Measurements from ENCODE around the gene LRRC8C.
"Not testable (repeated sequence)": the region's sequence is repeated elsewhere in the genome, so short reads cannot be mapped to it uniquely, and the experiment has no call there.

LRRC8C gene

GRCh38 chr1:89704014-89704413, 71.1 kb downstream of the LRRC8C start:
- DNase-seq (ENCODE audit: low spot score), result no peak

GRCh38 chr1:89704885-89705284, 72.0 kb downstream of the LRRC8C start:
- not testable (repeated sequence) for DNase-seq (ENCODE audit: low spot score)

- no peak for DNase-seq (ENCODE audit: low spot score)
Observed at GRCh38 chr1:89705901-89706699, 73.2 kb downstream of the LRRC8C start.

GRCh38 chr1:89706700-89707012, 73.7 kb downstream of the LRRC8C start:
- no peak for DNase-seq (ENCODE audit: low spot score)

GRCh38 chr1:89708751-89709375, 75.9 kb downstream of the LRRC8C start:
- no peak for DNase-seq (ENCODE audit: low spot score)

GRCh38 chr1:89710498-89711139, 77.7 kb downstream of the LRRC8C start:
- DNase-seq (ENCODE audit: low spot score), result no peak

- DNase-seq (ENCODE audit: low spot score), result no peak
Observed at GRCh38 chr1:89711140-89711778, 78.3 kb downstream of the LRRC8C start.

GRCh38 chr1:89712420-89712819, 79.5 kb downstream of the LRRC8C start:
- DNase-seq (ENCODE audit: low spot score), result no peak

- DNase-seq (ENCODE audit: low spot score), result no peak
Observed at GRCh38 chr1:89715677-89716076, 82.8 kb downstream of the LRRC8C start.

GRCh38 chr1:89719502-89720306, 86.8 kb downstream of the LRRC8C start:
- DNase-seq (ENCODE audit: low spot score), result peak; percentile 76

GRCh38 chr1:89720839-89721238, 87.9 kb downstream of the LRRC8C start:
- no peak for DNase-seq (ENCODE audit: low spot score)

- peak; percentile 82 for DNase-seq (ENCODE audit: low spot score)
Observed at GRCh38 chr1:89721351-89721750, 88.4 kb downstream of the LRRC8C start.

GRCh38 chr1:89723144-89723543, 90.2 kb downstream of the LRRC8C start:
- DNase-seq (ENCODE audit: low spot score), result no peak

- no peak for DNase-seq (ENCODE audit: low spot score)
Observed at GRCh38 chr1:89723863-89724262, 90.9 kb downstream of the LRRC8C start.

GRCh38 chr1:89724369-89725010, 91.6 kb downstream of the LRRC8C start:
- peak; percentile 68 for DNase-seq (ENCODE audit: low spot score)

GRCh38 chr1:89725011-89725370, 92.1 kb downstream of the LRRC8C start:
- peak; percentile 43 for DNase-seq (ENCODE audit: low spot score)

GRCh38 chr1:89725631-89726030, 92.7 kb downstream of the LRRC8C start:
- DNase-seq (ENCODE audit: low spot score), result no peak

GRCh38 chr1:89727517-89728312, 94.8 kb downstream of the LRRC8C start:
- DNase-seq (ENCODE audit: low spot score), result no peak

GRCh38 chr1:89728381-89728780, 95.5 kb downstream of the LRRC8C start:
- no peak for DNase-seq (ENCODE audit: low spot score)

GRCh38 chr1:89732206-89732605, 99.3 kb downstream of the LRRC8C start:
- no peak for DNase-seq (ENCODE audit: low spot score)
